Activated T-cell treated with anti-CD3 and anti-CD28 coated beads, Interleukin-2, amount 50 U/mL, for 72 hours (primary cell): Measurements from ENCODE around the gene RARA. TPM values are rescaled to one million over a fixed set of nuclear protein-coding genes. Genes with fewer than 3 reads are reported as not detected.
"Not testable (repeated sequence)": the region's sequence is repeated elsewhere in the genome, so short reads cannot be mapped to it uniquely, and the experiment has no call there.

ENCODE experiments used
- ATAC-seq, 2 donors: fragments of 150-1000 bp; cut with Tn5 transposase; replicated peaks in 1 of 2; 2 replicates each; pipeline ENCODE4 v1.10.0; 2021; ENCODE audit warnings: moderate library complexity in 2 of 2, mild to moderate bottlenecking in 1 of 2
- DNase-seq, 2 donors: peaks; one replicate each; pipeline ENCODE4 v3.0.0; 2021 to 2022; ENCODE audit warnings: mixed read lengths in 1 of 2
- H3K27ac Mint-ChIP-seq: one replicate; pipeline ENCODE4 v1.8.0; 2022; ENCODE audit warnings: mild to moderate bottlenecking, moderate library complexity, mixed read lengths
- H3K27me3 Mint-ChIP-seq: one replicate; pipeline ENCODE4 v1.8.0; 2022; ENCODE audit warnings: low read depth, mixed read lengths
- H3K36me3 Mint-ChIP-seq, 2 donors: one replicate each; pipeline ENCODE4 v1.8.0; 2022; ENCODE audit warnings: mixed read lengths in 2 of 2, mild to moderate bottlenecking in 1 of 2; ENCODE audit not compliant: insufficient read depth in 2 of 2
- H3K4me1 Mint-ChIP-seq: one replicate; pipeline ENCODE4 v1.8.0; 2022; ENCODE audit warnings: low read depth, mixed read lengths
- H3K4me3 Mint-ChIP-seq, 2 donors: one replicate each; pipeline ENCODE4 v1.8.0; 2022; ENCODE audit warnings: mild to moderate bottlenecking in 2 of 2, mixed read lengths in 2 of 2, moderate library complexity in 2 of 2
- H3K9me3 Mint-ChIP-seq, 2 donors: one replicate each; pipeline ENCODE4 v1.8.0; 2022; ENCODE audit warnings: mixed read lengths in 2 of 2
- total RNA-seq, 2 donors: library from RNA; stranded (reverse); gene quantifications; one replicate each; pipeline ENCODE4 v1.2.3, GENCODE V29; 2022

RARA gene
- total RNA-seq, 2 donors from 2014 or later, result 33.4 to 45.2 TPM

DNA sequence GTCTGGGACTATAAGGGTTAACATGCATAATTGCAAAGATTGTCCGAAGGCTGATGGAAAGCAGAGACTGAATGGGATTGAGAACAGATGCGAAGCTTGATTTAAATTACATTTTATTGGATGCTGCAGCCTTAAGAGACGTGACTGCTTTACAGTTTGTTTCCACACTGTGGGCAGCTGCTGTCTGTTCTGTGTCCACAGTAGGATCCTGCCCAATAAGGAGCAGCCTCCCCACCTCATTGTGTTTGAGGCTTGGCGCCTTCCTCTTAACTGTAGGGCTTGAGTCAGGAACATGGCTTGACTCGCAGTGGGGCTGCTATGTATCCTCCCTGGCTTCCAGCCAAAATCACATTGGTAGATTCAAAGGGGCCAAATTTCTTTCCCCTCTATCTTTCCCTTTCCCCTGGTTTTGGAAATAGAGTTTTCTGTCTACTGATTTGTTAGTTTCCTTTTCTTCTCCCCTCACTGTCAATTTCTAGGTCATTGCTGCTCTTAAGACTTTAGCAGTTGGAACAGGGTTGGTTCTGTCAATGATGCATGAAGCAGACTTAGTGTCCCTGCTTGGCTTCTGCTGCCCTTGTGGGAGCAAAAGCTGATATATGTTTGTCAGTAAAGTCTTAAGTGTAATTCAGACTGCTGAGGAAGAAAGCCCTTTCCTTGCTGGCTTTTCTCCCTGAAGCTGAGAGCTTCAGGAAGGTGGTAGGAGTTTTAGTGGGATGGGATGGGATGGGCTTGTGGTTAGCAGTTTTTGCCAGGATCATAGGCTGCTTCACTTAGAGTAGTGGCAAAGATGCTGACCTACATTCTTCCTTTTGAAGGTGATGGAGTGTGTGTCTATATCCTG is 5.0 kb upstream of the RARA start:
- no peaks in the 10 kb centered on the region for H3K27me3 Mint-ChIP-seq
- H3K4me1 Mint-ChIP-seq, result peaks cover 21% of the 10 kb centered on the region
- no peak overlapping the region for H3K27ac Mint-ChIP-seq
- ATAC-seq (no peak), DNase-seq (no peak)
- peaks cover 4 to 42% of the 10 kb centered on the region in 2 donors for H3K36me3 Mint-ChIP-seq
- H3K9me3 Mint-ChIP-seq, result no peaks in the 10 kb centered on the region
- no peak overlapping the region for H3K4me3 Mint-ChIP-seq

DNA sequence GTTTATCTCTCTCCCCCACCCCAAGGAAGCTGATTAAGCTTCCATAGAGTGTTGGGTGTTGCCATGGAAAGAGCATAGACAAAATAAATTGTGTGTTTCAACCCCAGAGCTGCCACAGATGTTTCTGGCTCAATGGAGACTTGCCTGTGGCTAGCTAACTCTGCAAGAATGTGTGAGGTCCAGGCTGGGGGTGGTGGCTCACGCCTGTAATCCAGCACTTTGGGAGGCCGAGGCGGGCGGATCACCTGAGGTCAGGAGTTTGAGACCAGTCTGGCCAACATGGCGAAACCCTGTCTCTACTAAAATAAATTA is 4.5 kb upstream of the RARA start:
- H3K4me3 Mint-ChIP-seq, H3K27ac Mint-ChIP-seq, DNase-seq, H3K27me3 Mint-ChIP-seq, H3K9me3 Mint-ChIP-seq, ATAC-seq: not testable (repeated sequence)
- Mint-ChIP-seq H3K4me1 (peaks cover 21% of the 10 kb centered on the region), H3K36me3 (peaks cover 4 to 38% of the 10 kb centered on the region in 2 donors)

DNA sequence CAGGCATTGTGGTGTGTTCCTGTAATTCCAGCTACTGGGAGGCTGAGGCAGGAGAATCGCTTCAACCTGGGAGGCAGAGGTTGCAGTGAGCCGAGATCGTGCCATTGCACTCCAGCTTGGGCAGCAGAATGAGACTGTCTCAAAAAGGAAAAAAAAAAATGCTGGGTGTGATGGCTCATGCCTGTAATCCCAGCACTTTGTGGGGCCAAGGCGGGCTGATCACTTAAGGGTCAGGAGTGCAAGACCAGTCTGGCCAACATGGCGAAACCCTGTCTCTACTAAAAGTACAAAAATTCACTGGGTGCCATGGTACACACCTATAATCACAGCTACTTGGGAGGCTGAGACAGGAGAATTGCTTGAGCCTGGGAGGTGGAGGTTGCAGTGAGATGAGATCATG is 4.1 kb upstream of the RARA start:
- not testable (repeated sequence) for DNase-seq, ATAC-seq, H3K27ac Mint-ChIP-seq, H3K27me3 Mint-ChIP-seq, H3K9me3 Mint-ChIP-seq, H3K4me3 Mint-ChIP-seq
- peaks cover 4 to 35% of the 10 kb centered on the region in 2 donors for H3K36me3 Mint-ChIP-seq
- peaks cover 21% of the 10 kb centered on the region for H3K4me1 Mint-ChIP-seq

DNA sequence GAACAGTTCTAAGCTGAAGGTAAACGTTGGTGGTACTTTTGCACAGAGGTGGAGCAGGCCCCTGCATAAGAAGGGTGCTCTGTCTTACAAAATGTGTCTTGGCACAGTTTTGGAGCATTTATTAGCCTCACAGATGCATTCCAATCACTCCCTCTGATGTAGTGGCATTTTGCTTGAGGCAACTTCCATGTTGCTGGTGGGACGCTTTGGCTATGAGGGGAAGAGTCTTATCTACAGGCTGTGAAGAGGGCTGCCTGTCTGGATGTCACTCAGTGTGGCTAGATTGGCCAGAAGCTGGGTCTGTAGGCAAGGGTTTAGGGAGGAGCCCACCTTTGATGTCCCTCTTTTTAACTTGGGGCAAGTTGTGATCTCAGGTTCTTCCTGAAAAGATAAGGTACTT is 2.6 kb upstream of the RARA start:
- Mint-ChIP-seq H3K4me1 (peaks cover 16% of the 10 kb centered on the region), H3K4me3 (peak overlapping the region in 1 of 2 donors; percentile 31), H3K27me3 (no peaks in the 10 kb centered on the region), H3K36me3 (peaks cover 4 to 23% of the 10 kb centered on the region in 2 donors), H3K27ac (peak overlapping the region; percentile 40), H3K9me3 (no peaks in the 10 kb centered on the region)
- ATAC-seq (no peak), DNase-seq (no peak)

DNA sequence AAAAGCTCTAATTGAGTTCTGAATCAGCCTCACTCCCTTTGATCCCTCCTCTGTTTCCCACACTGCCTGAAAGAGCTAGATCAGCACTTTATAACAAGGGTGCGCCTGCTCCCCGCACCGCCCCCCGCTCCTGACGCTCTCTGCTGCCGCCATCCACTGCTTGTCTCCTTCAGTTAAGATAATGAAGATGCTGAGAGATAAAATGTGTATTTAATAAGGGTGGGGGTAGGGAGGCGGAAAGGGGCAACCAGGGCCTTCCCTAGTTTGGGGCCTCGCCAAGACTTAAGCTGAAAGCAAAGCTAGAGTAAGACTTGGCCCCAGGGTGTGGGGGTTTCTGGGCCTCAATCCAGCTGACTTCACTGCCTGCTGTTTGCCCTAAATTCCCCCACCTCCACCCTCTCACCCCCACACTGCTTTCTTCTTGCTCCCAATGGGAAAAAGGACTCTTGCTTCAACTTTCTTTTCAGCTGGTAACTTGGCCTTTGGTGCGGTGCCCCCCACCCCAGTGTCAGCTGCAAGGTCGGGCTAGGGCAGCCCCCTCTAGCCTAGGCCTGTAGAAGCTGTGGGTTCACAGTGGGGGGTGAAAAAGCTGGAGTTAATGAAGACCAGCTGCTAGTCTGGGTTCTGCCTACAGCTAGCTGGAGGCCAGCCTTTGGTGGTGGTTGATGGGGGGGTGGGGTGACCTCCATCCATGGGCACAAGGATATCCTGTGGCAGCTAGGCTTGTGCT is 1.8 kb upstream of the RARA start:
- Mint-ChIP-seq H3K9me3 (no peaks in the 10 kb centered on the region), H3K36me3 (peaks cover 4 to 17% of the 10 kb centered on the region in 2 donors), H3K27me3 (no peaks in the 10 kb centered on the region), H3K27ac (no peak overlapping the region), H3K4me1 (peaks cover 16% of the 10 kb centered on the region), H3K4me3 (no peak overlapping the region)
- DNase-seq, result no peak
- peak; percentile 28 for ATAC-seq

DNA sequence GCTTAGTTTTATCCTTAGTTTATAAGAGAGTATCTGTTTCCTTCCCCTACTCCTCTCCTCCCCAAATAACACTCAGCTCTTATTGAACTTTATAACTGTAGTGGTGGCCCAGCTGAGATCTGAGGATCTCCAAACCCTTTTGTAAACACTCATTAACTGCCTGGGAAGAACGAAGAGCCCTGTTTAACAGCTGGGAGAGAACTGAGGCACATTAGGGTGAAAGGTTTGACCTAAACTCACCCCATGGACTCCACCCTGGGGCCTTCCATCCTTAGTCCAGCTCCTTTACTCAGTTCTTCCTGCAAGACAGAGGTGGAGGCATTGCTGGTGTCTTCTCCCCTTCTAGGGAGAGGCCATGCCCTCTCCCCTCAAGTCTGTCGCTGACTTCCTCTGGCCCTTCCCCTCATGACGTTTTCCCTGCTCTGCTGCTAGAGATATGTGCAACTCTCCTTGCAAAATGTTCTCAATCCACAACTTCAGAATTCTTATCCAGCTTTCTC is 1.2 kb upstream of the RARA start:
- ATAC-seq (no peak), DNase-seq (no peak)
- H3K4me3 Mint-ChIP-seq, result no peak overlapping the region
- H3K27ac Mint-ChIP-seq, result no peak overlapping the region
- peaks cover 4 to 11% of the 10 kb centered on the region in 2 donors for H3K36me3 Mint-ChIP-seq
- no peaks in the 10 kb centered on the region for H3K9me3 Mint-ChIP-seq
- no peaks in the 10 kb centered on the region for H3K27me3 Mint-ChIP-seq
- peaks cover 11% of the 10 kb centered on the region for H3K4me1 Mint-ChIP-seq

DNA sequence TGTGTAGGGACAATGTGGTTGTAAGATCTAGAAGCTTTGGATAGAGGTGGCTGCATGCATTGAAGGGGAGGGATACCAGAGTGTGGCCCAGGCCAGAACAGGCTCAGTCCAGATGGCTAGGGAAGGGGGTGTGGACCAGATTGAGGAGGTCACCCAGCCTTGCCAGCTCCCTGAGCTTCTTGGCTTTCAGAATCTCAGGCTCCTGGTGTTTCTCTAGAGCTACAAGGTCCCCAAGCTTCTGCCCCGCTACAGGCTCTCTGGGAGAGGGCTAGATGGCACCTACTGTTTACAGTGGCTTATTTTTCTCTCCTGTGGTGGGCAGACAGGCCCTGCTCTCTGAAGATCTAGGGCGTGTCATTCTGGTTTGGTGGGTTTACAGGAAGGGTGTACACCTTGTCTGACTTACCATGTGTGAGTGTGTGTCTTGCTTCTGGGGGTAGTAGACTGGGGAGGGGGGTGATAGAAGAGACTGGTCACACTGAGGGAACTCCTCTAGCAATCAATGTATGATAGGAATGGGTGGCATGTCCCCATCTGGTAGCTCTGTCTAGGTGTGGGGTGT is 1.1 kb downstream of the RARA start:
- Mint-ChIP-seq H3K27me3 (no peaks in the 10 kb centered on the region), H3K27ac (peak overlapping the region; percentile 22), H3K4me1 (peaks cover 21% of the 10 kb centered on the region), H3K9me3 (no peaks in the 10 kb centered on the region), H3K36me3 (no peaks in the 10 kb centered on the region), H3K4me3 (peak overlapping the region in 1 of 2 donors; percentile 13)
- no peak for DNase-seq
- no peak for ATAC-seq

DNA sequence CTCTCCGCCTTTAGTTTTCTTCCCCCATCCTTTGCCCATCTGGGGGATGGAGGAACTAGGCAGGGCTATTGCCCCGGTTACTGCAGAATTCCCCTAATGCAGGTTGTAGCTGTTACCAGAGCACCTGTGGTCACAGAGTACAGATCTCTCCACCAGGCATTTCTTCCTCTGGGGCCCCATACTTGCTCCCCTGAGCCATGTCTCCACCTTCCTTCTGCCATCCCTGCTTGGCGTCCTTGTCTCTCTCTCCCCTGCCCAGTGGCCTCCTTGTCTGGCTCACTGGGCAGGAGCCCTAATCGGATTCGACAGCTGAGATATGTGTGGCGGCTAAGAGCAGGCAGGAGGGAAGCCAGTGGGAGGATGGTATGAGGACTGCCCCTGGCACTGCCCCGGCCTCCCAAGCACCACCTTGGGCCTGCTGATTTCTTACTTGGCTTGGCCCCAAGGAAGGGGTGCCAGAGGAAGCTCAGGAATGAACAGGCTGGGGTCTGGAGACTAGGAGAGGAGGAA is 2.0 kb downstream of the RARA start:
- no peak for ATAC-seq
- no peaks in the 10 kb centered on the region for H3K9me3 Mint-ChIP-seq
- no peaks in the 10 kb centered on the region for H3K36me3 Mint-ChIP-seq
- no peak overlapping the region for H3K4me3 Mint-ChIP-seq
- peaks cover 31% of the 10 kb centered on the region for H3K4me1 Mint-ChIP-seq
- DNase-seq, result no peak
- no peak overlapping the region for H3K27ac Mint-ChIP-seq
- H3K27me3 Mint-ChIP-seq, result no peaks in the 10 kb centered on the region

DNA sequence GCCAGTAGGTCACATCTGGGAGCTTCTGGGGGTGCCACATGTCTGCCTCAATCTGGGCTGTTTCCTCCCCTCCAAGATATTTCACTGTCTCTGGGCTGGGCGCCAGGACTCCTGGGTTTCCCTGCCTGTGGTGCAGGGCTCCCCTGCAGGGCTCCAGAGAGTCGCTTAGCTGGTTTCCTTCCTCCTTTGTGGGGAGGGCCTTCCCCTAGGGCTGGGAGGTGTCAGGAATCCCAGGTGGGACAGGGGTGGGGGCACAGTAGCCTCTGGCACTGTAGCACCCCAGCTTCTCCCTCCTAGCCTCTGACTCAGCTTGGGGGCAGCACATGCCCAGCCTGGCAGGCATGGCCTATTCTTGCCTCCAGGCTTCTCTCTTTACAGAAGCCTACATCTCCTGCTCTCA is 2.6 kb downstream of the RARA start:
- ATAC-seq, result no peak
- Mint-ChIP-seq H3K27me3 (no peaks in the 10 kb centered on the region), H3K4me1 (peaks cover 37% of the 10 kb centered on the region), H3K27ac (peak overlapping the region; percentile 27), H3K9me3 (no peaks in the 10 kb centered on the region), H3K4me3 (peak overlapping the region; percentile 22 to 25), H3K36me3 (no peaks in the 10 kb centered on the region)
- no peak for DNase-seq

DNA sequence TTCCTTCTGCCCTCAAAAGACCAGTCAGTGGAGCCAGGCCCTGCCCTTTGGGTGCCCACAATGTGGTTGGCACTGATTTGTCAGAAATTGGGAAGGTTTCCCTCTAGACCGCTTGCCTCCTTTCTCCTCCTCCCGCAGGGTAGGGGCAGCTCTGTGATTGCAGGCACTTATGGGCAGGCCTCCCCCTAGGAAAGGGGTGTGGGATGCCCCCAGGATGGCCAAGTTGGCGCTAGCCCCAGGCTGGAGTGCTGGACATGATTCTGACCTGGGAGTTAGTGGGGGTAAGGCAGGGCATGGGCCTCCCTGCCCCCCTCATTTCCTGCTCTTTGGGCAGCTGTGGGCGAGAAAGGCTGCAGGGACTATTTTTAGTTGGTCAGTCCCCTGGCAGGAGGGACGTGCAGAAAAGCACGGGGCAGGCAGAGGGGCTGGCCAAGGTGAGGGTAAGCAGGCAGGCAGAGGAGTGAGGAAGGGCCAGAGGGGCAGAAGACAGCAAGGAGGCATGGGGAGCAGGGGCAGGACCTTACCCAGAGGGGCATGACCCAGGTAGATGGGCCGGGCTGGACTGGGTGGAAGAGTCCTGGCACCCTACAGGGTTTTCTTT is 3.3 kb downstream of the RARA start:
- no peak for DNase-seq
- Mint-ChIP-seq H3K4me1 (peaks cover 40% of the 10 kb centered on the region), H3K4me3 (peak overlapping the region in 1 of 2 donors; percentile 22), H3K27ac (no peak overlapping the region), H3K27me3 (no peaks in the 10 kb centered on the region), H3K36me3 (no peaks in the 10 kb centered on the region), H3K9me3 (no peaks in the 10 kb centered on the region)
- ATAC-seq, result no peak

DNA sequence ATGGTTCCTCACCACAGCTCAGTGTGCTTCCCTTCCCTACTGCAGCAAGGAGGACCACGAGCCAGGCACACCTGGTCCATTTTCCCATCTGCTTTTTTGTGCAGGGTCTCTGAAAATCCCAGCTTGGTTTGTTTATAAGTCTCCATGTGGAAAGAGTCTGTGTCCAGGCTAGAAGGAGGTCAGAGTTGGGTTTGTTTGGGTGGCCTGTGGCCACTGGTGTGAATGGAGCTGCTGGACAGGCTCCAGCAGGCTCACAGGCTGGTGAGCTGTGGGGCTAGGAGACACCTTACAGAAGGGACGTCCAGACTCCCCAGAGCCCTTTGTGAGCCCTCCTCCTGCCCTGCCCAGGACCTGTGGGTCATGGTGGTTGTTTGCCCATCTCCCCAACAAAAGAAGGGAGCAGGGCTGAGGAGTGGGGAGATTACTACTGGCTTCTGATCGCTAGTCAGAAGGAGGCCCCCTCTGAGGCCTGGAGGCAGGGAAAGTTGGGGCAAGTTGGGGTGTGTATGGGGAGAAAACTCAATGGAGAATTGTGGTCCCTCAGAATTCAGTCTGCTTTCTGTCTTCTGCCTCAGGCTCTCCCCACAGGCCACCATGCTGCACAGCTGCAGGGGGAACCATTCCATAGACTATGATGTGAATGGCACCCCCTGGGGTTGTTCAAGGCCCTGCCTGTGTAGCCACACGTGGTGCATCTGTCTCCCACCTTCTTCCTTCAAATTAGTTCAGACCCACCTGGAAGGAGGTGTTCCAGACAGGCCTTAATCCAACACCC is 4.1 kb downstream of the RARA start:
- Mint-ChIP-seq H3K27me3 (no peaks in the 10 kb centered on the region), H3K27ac (no peak overlapping the region), H3K36me3 (no peaks in the 10 kb centered on the region), H3K4me3 (no peak overlapping the region), H3K9me3 (no peaks in the 10 kb centered on the region), H3K4me1 (peaks cover 48% of the 10 kb centered on the region)
- DNase-seq (no peak), ATAC-seq (no peak)
